ENCODE measurements around the gene FOXJ3. TPM values are rescaled to one million over a fixed set of nuclear protein-coding genes. Genes with fewer than 3 reads are reported as not detected.

Gene FOXJ3
- total RNA-seq (2014; rRNA removed; shearing (Covaris generic)), result 20.4 and 27.3 TPM in 2 replicates

DNA sequence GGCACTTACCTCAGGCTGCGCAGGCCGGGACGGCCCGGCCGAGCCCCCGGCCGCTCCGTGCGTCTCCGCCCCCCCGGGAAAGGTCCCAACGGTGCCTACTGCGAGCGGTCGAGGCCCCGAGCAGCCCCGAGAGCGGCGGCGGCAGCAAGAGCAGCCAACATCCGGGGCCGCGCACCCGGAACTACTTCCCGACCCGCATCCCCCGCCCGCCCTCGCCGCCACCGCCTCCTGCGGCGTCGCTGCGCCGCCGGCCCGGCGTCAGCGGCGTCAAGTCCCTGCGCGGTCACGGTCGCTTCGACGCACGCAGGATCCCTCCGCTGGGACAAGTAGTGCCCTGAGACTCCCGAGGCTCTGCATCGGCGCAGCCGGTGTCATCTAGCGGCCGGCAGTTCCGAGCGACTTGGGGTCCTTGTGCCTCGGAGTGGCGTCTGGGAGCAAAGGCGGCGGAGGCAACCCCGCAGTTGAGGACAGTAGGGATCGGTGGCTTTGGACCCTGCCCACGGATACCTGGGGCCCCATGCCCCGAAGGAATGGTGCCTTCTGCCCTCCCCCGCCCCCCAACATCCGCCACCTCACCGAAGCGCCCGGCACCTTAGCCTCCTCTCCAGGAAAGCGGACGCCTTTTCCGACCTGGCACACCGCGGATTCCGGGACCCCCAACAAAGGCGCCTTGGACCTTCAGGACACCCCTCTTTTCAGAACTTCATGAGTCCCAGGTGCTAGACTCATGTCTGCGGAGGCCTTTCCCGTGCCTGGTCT, at the start of gene FOXJ3:
Gene FOXJ3, minus strand, starts transcription at position 186 of the 759 bp plus-strand sequence. CDS start 24,142 bp downstream, outside the sequence.
- DNase-seq (ENCODE audit: low spot score), result peak; percentile 72

DNA sequence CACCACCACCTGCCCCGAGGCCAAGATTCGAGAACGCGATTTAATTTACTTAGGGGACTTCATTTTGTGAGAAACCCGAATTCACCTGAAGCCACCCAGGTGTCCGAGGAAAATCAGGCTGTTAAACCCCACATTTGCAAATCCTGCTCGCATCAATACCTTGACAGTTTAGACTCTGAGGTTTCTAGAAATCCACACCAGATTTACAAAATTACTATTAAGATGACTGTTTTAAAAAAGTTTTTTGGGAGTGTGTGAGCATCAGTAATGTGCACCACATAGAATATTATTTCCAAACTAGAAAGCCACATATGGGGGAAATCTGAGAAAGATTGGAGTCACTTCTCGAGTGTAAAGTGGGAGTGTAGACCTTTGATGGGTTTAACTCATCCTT, 46.2 kb upstream of the FOXJ3 start:
- DNase-seq (ENCODE audit: low spot score), result no peak

DNA sequence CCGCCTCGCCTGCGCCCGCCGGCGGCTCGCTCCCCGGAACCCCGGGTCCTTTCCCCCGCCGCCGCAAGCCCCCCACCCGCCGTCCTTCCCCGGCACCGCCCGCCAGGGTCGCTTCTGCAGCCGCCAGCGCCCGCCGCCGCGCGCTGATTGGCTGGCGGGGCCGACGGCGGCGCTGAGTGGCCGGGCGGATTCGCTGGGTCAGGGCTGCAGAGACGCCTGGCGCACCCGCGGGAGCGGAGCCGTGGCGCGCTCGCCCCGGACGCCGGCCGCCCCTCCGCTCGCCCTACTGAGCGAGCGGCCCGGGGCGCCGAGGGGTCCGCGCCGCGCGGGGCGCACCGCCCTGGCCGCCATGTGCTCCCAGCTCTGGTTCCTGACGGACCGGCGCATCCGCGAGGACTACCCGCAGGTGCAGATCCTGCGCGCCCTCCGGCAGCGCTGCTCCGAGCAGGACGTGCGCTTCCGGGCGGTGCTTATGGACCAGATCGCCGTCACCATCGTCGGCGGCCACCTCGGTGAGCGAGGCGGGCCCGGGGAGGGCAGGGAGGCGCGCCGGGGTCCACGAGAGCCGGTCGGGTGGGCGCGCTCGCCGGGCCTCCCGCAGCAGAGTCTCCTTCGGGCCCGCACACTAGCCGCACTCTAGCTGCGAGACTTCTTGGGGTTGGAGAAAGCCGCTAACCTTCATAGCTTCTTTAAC, 45.7 kb upstream of the FOXJ3 start, which contains the start of gene RIMKLA:
Gene RIMKLA, plus strand, starts transcription at position 207 of the 694 bp plus-strand sequence. Its CDS starts 143 bp downstream, at position 350.
- DNase-seq (ENCODE audit: low spot score), result no peak

DNA sequence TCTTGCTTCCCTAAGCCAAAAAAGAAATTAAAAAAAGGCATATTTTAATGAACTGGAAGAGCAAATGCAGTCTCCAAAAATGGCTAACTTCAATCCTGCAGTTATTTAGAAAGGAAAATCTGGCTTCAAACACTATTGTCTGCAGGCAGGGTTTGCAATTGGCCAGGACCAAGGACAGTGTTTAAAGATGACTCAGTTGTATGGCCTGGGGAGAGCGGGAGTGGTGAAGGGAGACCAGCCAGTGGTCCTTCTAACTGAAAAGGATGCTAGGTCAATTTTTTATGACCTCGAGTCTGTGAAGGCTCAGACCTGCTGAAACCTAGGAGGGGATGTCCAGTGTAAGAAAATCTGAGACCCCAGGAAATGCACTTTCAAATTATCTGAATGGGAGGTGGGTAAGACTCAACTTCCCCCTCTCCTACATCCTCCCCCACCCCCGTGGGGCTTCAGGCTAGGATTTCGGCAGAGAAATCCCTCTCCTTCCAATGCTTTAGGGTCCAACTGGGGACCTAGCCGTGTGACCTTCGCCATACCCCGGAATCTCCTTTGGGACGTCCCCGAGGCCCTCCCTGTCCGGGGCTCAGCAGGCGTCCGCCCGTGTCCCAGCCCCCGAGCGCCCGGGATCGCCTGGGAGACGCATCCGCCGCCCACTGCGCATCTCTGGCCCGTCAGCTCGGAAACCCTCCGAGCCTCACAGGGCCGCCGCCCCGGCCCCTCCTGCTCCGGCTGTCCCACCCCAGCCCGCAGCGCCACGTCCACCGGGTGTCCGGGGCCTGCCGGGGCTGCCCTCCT, 45.0 kb upstream of the FOXJ3 start:
- DNase-seq (ENCODE audit: low spot score), result peak; percentile 18

DNA sequence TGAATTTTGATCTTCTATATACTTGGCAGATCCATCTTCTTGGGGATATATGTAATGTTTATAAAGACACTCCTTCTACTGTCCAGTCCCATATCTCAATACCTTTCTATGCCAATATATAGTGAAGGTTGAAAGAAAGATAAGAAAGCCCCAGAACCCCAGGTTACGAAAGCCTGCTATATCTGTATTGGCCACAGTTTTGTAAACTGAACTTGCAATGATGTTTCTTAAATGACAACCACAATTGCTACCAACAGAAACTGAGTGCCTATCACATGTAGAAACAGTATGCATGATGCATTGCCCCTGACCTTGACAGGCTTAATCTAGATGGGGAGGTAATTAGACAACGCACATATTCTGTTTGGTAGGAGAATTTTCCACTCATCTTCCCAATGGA, 37.8 kb upstream of the FOXJ3 start:
- no peak for DNase-seq (ENCODE audit: low spot score)

DNA sequence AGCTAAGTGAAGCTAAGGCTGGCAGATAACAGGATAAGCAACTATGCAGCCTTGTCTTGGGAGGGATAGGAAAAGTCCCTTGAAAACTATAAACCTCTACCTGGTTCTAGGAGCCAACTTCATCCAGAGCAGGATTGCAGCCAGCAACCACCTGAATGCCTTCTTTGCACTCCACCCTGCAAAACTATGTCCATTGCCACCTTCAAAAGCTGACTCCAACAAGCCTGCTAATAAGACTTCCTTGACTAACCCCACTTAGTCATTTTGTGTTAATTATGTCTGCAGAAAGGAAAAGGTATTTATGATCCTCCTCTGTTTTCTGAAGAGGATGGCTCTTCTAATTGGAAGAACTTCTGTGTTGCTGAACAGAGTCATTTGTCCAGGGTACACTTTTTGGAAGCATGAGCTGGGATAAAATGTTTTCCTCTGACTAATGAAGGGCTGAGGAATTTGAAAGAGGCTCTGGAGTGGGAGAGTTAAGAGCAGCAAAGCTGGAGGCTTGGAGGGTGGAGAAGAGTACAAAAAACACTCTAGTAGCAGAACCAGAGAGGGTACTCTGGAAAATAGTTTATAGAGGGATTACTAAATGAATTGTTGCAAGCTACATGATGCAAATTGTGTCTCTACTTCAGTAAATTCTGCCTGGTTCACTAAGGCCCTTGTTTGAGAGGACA, 36.0 kb upstream of the FOXJ3 start:
- DNase-seq (ENCODE audit: low spot score), result no peak

DNA sequence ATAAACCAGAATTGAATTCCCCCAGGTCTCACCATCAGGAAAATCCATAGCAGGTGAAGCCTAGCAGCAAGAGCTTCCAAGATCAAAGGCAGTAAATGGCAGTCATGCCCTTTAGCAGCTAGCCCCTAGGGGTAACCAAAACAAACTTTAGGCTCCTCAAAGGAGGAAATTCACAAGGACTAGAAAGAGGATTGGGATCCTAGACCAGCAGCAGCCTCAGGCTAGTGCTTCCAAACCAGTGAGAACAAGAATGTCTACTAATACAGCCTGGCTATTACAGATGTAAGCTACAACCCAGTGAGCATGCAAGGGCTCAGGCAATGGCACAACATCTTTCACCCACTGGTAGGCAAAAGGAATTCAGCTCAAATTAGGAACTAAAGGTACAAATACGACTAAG, 34.4 kb upstream of the FOXJ3 start:
- no peak for DNase-seq (ENCODE audit: low spot score)

DNA sequence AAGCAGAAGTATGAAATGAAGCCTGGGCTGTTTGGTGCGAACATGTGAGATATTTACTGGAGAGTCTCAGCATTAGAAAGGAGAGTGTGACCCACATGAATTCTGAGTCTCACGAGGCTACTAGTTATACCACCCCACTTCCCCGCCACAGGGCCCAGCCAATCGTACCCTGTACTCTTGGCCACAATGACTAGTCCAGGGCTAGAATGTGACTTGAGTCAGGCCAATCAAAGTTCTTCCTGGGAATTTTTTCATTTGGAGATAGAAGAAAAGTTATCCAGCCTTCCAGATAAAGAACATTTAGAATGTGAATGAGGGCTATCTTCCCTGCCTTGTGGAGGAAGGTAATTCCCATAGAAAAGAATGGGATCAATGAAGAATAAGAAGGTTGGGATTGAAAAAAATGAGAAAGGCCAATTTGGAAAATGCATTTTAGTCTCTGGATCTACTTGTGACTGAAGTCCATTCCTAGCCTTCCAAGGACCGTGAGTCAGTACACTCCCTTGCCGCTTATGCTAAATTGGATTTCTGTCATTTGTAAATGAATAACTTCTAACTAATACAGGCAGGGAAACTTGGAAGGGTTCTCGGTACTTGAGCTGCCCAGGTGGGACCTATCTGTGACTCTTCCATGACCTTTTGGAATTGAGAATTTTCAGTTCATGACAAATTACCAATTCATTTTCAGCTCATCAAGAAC, 33.2 kb upstream of the FOXJ3 start:
- no peak for DNase-seq (ENCODE audit: low spot score)

DNA sequence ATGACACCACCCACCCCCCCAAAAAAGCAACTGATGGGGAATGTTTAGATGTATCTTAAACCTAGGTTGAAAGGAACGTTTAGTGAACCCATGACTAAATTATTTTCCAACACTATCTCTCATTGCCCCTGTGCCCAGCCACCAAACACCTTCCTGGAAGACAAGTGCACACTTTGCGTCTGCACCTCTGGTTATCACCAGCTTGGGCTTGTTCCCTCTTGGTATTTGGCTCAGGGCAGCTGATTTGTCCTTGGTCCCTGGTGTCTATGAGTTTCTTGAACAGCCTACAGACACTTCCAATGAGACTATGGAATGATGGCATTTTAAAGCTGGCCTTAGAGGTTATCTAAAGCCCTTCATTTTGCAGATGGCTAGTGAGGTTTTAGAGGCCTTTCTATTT, 30.1 kb upstream of the FOXJ3 start:
- DNase-seq (ENCODE audit: low spot score), result no peak

DNA sequence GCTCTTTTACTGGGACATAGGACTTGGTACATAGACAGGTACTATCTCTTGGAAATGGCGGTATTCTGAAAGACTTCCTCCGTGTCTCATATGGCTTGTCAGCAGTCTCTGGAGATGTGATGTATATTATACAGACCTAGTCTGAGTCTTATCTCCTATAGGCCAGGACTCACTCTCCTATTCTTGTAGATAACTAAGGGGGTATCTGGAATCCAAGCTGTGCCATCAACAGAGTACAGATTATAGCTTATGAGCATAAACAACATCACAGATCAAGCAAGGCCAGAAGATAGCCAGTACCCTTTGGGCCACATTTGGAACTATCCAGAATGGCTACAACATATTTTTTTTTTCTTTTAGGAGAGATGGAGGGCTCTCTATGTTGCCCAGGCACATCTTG, 29.5 kb upstream of the FOXJ3 start:
- DNase-seq (ENCODE audit: low spot score), result no peak

DNA sequence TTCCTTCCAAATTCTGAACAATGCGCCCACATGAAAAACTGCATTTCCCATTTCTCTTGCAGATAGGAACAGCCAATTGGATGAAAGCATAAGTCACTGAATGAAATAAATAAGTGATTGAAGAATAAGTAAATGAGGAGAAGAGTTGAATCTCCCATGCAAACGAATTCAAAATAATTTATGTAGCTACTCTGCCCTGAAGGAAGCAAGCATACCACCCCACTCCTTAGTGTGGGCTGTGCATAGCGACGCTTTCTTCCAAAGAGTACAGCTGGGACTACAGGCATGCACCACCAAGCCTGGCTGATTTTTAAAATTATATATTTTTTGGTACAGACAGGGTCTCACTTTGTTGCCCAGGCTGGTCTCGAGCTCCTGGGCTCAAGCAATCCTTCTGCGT, 29.1 kb upstream of the FOXJ3 start:
- DNase-seq (ENCODE audit: low spot score), result no peak

DNA sequence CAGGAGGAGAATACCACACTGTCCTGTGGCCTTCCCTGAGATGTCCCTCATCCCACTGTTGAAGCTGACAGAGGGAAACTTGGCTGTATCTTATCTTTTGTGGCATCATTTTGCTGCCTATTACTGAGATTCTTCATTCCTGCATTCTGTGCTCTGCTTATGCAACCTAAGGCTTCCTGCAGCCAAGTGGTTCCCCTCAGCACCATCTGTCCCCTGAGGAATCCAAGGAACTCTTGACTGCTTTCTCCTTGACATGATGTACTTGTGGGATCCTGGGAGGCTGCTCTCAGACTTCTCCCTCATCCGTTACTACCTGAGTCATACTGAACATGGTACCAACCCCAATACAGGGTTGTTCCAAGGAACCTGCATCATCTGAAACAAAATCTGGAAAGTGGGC, 24.4 kb upstream of the FOXJ3 start:
- no peak for DNase-seq (ENCODE audit: low spot score)

DNA sequence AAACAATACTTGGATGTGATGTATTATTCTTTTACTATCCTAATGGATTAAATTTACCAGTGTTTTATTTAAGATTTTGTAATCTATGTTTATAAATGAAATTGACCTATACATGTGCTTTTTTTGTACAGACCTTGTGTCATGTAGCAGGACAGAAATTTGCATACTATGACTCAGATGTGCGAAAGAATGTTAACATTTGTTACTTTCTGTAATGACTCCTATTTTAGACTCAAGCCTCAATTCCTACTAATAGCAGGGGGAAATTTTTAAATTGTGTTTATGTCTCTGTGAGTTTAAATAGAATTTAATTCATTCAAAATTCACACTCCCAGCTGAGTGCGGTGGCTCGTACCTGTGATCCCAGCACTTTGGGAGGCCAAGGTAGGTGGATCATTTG, 23.8 kb upstream of the FOXJ3 start:
- no peak for DNase-seq (ENCODE audit: low spot score)

DNA sequence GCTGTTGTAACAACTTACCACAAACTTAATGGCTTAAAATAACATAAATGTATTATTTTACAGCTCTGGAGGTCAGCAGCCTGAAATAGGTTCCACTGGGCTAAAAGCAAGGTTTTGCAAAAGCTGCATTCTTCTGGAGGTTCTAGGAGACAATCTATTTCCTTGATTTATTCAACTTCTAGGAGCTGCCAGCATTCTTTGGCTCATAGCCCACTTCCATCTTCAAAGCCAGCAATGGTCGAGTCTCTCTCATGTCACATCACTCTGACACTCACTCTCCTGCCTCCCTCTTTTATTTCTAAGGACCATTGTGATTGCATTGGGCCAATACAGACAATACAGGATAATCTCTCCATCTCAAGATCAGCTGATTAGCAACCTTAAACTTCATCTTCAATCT, 15.1 kb upstream of the FOXJ3 start:
- DNase-seq (ENCODE audit: low spot score), result no peak

DNA sequence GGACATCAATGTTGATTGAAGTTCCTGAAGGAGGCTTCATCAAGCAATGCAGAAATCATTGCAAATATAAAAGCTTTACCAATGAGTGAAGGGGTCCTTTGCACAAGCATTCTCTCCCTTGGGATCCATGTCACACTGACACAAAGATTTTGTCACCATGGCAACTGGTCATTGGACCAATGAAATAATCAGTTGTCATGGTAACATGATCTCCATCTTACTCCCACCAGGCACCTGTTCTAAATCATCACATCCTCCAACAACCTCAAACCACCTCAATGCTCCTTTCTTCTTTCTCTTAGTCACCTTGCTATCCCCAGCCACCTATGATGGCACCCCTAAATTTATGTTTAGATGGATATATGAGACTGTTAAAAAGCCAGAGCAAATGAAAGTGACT, 13.5 kb upstream of the FOXJ3 start:
- DNase-seq (ENCODE audit: low spot score), result no peak

DNA sequence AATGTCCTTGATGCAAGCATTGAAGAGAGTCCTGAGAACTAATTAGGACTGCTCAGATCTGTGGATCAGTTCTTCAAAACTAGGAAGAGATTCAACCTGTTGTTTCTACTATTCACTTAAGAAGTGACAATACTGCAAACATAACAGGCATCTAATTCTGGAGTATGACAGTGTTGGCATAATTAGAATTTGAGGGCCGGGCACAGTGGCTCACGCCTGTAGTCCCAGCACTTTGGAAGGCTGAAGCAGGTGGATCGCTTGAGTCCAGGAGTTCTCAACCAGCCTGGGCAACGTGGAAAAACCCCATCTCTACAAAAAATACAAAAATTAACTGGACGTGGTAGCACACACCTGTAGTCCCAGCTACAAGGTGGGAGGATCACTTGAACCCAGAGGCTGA, 8.0 kb upstream of the FOXJ3 start:
- no peak for DNase-seq (ENCODE audit: low spot score)

DNA sequence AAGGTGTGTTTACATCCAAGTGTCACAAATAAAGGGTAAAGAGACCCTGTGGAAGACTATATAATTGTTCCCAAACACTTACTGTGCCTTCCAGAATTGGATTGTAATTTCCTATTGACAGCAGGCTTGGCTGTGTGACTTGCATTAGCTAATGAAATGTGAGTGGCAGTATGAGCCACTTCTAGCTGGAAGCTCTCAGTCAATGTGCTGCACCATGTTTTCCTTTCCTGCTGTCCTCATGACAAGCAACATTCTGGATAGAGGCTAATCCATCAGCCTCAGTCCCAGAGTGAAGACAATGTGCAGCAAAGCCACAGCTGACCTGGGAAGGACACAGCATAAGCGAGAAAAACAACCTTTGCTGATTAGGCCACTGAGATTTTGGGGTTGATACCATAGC, 5.9 kb upstream of the FOXJ3 start:
- DNase-seq (ENCODE audit: low spot score), result no peak

DNA sequence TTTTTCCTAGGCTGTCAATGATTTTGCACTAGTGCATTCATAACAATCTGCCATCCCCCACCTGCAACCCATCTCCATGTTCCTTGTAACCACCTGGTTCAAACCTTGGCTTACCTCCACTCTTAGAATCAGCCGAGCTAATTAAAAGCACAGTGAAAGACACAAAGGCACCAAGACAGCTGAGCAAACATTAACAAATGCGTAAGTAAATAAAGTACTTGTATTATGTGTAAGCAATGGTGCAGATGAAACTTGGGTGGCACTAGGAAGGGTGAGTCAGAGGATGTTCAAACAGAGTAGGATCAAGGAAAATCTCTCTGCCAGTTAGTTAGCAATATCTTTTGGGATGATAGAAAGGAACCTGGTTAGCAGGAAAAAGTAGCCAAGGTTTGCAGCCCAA, 5.1 kb upstream of the FOXJ3 start:
- peak; percentile 60 for DNase-seq (ENCODE audit: low spot score)

DNA sequence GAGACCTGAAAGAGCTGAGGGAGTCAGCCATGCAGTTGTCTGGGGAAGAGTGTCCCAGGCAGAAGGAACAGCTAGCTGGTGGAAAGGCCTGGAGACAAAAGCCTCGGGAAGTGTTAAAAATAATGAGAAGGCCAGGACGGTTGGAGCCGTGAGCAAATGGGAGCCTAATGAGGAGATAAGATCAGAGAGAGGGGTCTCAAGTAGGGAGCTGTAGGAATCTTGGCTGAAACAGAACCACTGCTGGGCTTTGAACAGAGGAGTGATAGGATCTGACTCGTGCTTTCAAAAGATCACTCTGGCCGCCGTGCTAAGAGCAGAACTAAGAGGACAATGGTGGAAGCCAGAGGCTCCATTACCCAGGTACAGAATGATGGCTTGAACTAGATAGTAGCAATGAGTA, 1.9 kb upstream of the FOXJ3 start:
- no peak for DNase-seq (ENCODE audit: low spot score)

DNA sequence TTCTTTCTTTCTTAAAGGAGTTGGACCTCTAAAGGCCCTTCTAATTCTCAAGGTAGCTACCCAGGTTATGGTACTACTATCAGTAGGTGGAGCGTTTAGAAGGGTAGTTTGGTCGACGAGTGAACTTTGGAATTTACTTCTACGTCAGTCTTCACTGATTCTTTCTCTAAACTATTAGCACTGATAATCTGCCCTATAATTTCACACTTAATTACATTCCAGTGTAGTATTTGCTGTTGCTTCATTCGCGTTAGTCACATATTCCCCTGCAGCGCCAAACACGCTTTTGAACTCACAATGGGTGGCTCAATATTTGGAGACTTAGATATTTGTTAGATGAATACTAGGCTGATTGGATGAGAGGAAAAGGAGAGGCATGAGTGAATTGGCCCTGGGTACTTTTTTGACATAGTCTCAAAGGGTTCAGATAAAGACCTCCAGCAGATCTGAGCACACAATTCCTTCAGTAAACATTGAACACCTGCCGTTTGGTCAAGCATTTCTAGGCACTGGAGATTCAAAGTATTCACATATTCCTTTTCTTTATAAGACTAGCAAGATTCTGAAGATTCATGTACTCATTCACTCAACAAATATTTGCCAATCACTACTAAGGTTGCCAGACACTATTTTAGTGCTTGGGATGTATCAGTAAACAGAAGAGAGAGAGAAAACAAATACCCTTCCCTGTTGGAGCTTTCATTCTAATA, 929 bp upstream of the FOXJ3 start:
- DNase-seq (ENCODE audit: low spot score), result no peak
